Measurements from ENCODE around the gene CCL1. TPM values are rescaled to one million over a fixed set of nuclear protein-coding genes. Genes with fewer than 3 reads are reported as not detected.

The CCL1 gene
- total and polyA plus RNA-seq, 2 experiments from 2014 or later, result not detected

- H3K27me3 Mint-ChIP-seq (ENCODE audit: insufficient read depth, low read depth, poor library complexity), result no peaks in the 10 kb centered on the region
- DNase-seq (ENCODE audit: low spot score) (no peak), ATAC-seq (no peak)
- no peak overlapping the region; the same call in 1 of the 2 replicates for H3K27ac Mint-ChIP-seq
- TF ChIP-seq EZH2phosphoT487 (IDR thresholded peaks at IDR 0.05; ENCODE audit: unreplicated experiment) (no peak), ZNF114 (CRISPR knock-in tag; IDR thresholded peaks at IDR 0.05) (no peak), POLR2AphosphoS5 (IDR thresholded peaks at IDR 0.05; ENCODE audit: low read depth) (no peak), STAT1 (IDR thresholded peaks at IDR 0.05; ENCODE audit: unreplicated experiment) (no peak), EZH2 (IDR thresholded peaks at IDR 0.05; ENCODE audit: low read depth, unreplicated experiment) (no peak), JUNB (IDR thresholded peaks at IDR 0.05; ENCODE audit: unreplicated experiment) (no peak), REST (IDR thresholded peaks at IDR 0.05; ENCODE audit: unreplicated experiment) (no peak), ZNF462 (CRISPR knock-in tag; IDR thresholded peaks at IDR 0.05) (no peak), ZNF331 (CRISPR knock-in tag; IDR thresholded peaks at IDR 0.05; ENCODE audit: low read depth) (no peak), NANOG (IDR thresholded peaks at IDR 0.05; ENCODE audit: borderline replicate concordance) (no peak), CREB1 (CRISPR knock-in tag; IDR thresholded peaks at IDR 0.05; ENCODE audit: low read depth) (no peak)
- TF ChIP-seq, protein P1, sequence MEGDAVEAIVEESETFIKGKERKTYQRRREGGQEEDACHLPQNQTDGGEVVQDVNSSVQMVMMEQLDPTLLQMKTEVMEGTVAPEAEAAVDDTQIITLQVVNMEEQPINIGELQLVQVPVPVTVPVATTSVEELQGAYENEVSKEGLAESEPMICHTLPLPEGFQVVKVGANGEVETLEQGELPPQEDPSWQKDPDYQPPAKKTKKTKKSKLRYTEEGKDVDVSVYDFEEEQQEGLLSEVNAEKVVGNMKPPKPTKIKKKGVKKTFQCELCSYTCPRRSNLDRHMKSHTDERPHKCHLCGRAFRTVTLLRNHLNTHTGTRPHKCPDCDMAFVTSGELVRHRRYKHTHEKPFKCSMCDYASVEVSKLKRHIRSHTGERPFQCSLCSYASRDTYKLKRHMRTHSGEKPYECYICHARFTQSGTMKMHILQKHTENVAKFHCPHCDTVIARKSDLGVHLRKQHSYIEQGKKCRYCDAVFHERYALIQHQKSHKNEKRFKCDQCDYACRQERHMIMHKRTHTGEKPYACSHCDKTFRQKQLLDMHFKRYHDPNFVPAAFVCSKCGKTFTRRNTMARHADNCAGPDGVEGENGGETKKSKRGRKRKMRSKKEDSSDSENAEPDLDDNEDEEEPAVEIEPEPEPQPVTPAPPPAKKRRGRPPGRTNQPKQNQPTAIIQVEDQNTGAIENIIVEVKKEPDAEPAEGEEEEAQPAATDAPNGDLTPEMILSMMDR (conservative IDR thresholded peaks at IDR 0.05; ENCODE audit: low read depth in 2 of 2), result no peak; a peak in 1 of 4 replicates
- TF ChIP-seq, protein P2, sequence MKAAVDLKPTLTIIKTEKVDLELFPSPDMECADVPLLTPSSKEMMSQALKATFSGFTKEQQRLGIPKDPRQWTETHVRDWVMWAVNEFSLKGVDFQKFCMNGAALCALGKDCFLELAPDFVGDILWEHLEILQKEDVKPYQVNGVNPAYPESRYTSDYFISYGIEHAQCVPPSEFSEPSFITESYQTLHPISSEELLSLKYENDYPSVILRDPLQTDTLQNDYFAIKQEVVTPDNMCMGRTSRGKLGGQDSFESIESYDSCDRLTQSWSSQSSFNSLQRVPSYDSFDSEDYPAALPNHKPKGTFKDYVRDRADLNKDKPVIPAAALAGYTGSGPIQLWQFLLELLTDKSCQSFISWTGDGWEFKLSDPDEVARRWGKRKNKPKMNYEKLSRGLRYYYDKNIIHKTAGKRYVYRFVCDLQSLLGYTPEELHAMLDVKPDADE (IDR thresholded peaks at IDR 0.05), result no peak
- H3K36me3 Mint-ChIP-seq (ENCODE audit: low read depth), result no peaks in the 10 kb centered on the region
- Histone ChIP-seq H4K20me1 (replicated peaks; ENCODE audit: insufficient read depth) (no peaks in the 10 kb centered on the region), H3K79me2 (replicated peaks; ENCODE audit: insufficient read depth) (no peaks in the 10 kb centered on the region), H3F3A (replicated peaks; ENCODE audit: low read depth) (no peaks in the 10 kb centered on the region), H2AFZ (no peak overlapping the region), H3K4me3 (no peak overlapping the region), H3K27me3 (ENCODE audit: insufficient read depth) (no peaks in the 10 kb centered on the region), H3K36me3 (ENCODE audit: insufficient read depth) (no peaks in the 10 kb centered on the region), H3K9me2 (ENCODE audit: insufficient read depth) (peaks cover 5% of the 10 kb centered on the region), H3K27ac (ENCODE audit: low read depth) (no peak overlapping the region), H3K4me1 (ENCODE audit: insufficient read depth) (peaks cover 10% of the 10 kb centered on the region), H3K4me2 (no peak overlapping the region)
- no peaks in the 10 kb centered on the region for H3K9me3 Mint-ChIP-seq
- H3K4me3 Mint-ChIP-seq, result no peak overlapping the region
- H3K4me1 Mint-ChIP-seq, result peaks cover 22% of the 10 kb centered on the region
These were observed 34.2 kb upstream of the CCL1 start for GRCh38 chr17:34397265-34397664.
